ENCODE measurements around the gene CLTCL1.

GRCh38 chr22:19229600-19229999 is 61.9 kb downstream of the CLTCL1 start:
- TF ChIP-seq POLR2A (IDR thresholded peaks at IDR 0.05) (no peak), CTCF (IDR thresholded peaks at IDR 0.05 in 4 of 5, conservative IDR thresholded peaks at IDR 0.05 in 1 of 5) (no peak)

Data from gastrocnemius medialis (tissue), 4 donors.